K562 (cell line): ENCODE measurements around the gene YTHDC1. TPM values are rescaled to one million over a fixed set of nuclear protein-coding genes. Genes with fewer than 3 reads are reported as not detected.
A peak's percentile ranks its signal among the peaks of the same experiment; 100 is the strongest.

Experiments
- CTBP1 ChIP-seq: fragments of 450-650 bp; IDR thresholded peaks from 2 replicates; pipeline ENCODE4 v1.6.1; 2016; ENCODE audit warnings: borderline replicate concordance
- E2F3 ChIP-seq: fragments of 250-450 bp; sonication (Bioruptor Pico); IDR thresholded peaks from 2 replicates; pipeline ENCODE4 v1.4.0; 2020; ENCODE audit warnings: mild to moderate bottlenecking
- ERF ChIP-seq: fragments of 450-650 bp; formaldehyde crosslinking; IDR thresholded peaks from 2 replicates; pipeline ENCODE4 v1.4.0; 2020; ENCODE audit warnings: mild to moderate bottlenecking, mixed read lengths
- IRF9 ChIP-seq: fragments of 450-650 bp; IDR thresholded peaks from 2 replicates; pipeline ENCODE4 v1.6.1; 2016; ENCODE audit warnings: missing biosample characterization, missing genetic modification characterization
- KDM5B ChIP-seq: fragments of 200-600 bp; sonication (generic); IDR thresholded peaks from 2 replicates; pipeline ENCODE4 v1.6.1; 2012; ENCODE audit warnings: low read depth, mild to moderate bottlenecking, moderate library complexity, low read length, control low read depth, inconsistent platforms; ENCODE audit not compliant: insufficient replicate concordance
- POU5F1 ChIP-seq: fragments of 150-350 bp; IDR thresholded peaks from 2 replicates; pipeline ENCODE4 v1.6.1; 2014; ENCODE audit warnings: borderline replicate concordance, low read length, low read depth, mild to moderate bottlenecking; ENCODE audit not compliant: partially characterized antibody
- PTRF ChIP-seq: fragments of 450-650 bp; IDR thresholded peaks from 2 replicates; pipeline ENCODE4 v1.6.1; 2016; ENCODE audit warnings: mild to moderate bottlenecking, missing genetic modification characterization, missing compliant biosample characterization
- STAT5B ChIP-seq: fragments of 250-450 bp; sonication (Bioruptor Pico); IDR thresholded peaks from 2 replicates; pipeline ENCODE4 v1.8.0; 2021; ENCODE audit warnings: mild to moderate bottlenecking, inconsistent platforms
- TCF15 ChIP-seq: fragments of 250-450 bp; sonication (Bioruptor Pico); IDR thresholded peaks from 2 replicates; pipeline ENCODE4 v1.8.0; 2022; ENCODE audit warnings: moderate library complexity, mild to moderate bottlenecking, inconsistent platforms
- TEAD2 ChIP-seq: fragments of 450-650 bp; IDR thresholded peaks from 2 replicates; pipeline ENCODE4 v1.6.1; 2016; ENCODE audit warnings: missing genetic modification characterization, control low read depth, missing compliant biosample characterization
- ZBED1 ChIP-seq: IDR thresholded peaks from 2 replicates; pipeline ENCODE4 v1.6.1; 2014
- ZBTB26 ChIP-seq: fragments of 450-650 bp; formaldehyde crosslinking; IDR thresholded peaks from 2 replicates; pipeline ENCODE4 v1.4.0; 2022; ENCODE audit warnings: missing genetic modification characterization
- ZNF140 ChIP-seq: fragments of 250-450 bp; sonication (Bioruptor Pico); IDR thresholded peaks from 2 replicates; pipeline ENCODE4 v1.8.0; 2021; ENCODE audit warnings: moderate library complexity, mild to moderate bottlenecking, inconsistent platforms
- ZNF184 ChIP-seq: sonication (generic); formaldehyde crosslinking; IDR thresholded peaks from 2 replicates; pipeline ENCODE4 v1.5.0; 2020; ENCODE audit warnings: missing genetic modification reagents
- polyA plus RNA-seq, 8 experiments: library from polyadenylated mRNA; depleted of rRNA in 4 of 8; stranded (reverse) in 5 of 8; unstranded in 3 of 8; fragments of >200 nt; fragmentation: Nextera tagmentation in 2 of 8; fragmentation: Illumina TruSeq in 1 of 8; extraction: Ambion mirVana in 2 of 8; extraction: Trizol in 1 of 8; gene quantifications; 2 replicates each; pipeline versions ENCODE4 v1.2.1 to v1.2.3, GENCODE V29; 2011 to 2014; ENCODE audit warnings: inconsistent platforms in 1 of 8, missing spikeins in 1 of 8
- total RNA-seq, 7 experiments: library from RNA; depleted of rRNA in 6 of 7; stranded (reverse); fragments of >200 nt in 6 of 7; fragmentation: Illumina TruSeq in 2 of 7; extraction: Trizol in 2 of 7; gene quantifications; 2 replicates each; pipeline versions ENCODE4 v1.2.1 to v1.2.3, GENCODE V29; 2011 to 2021; ENCODE audit warnings: low replicate concordance in 1 of 7
- TF ChIP-seq, protein P1 (sequence below): sonication (generic); formaldehyde crosslinking; IDR thresholded peaks from 2 replicates; pipeline ENCODE4 v1.8.0; 2022; ENCODE audit warnings: mild to moderate bottlenecking, missing genetic modification reagents

The YTHDC1 gene
- total and polyA plus RNA-seq, 9 of the 15 experiments (the other 6 are each of a cell fraction or from before 2014, with no cell fraction given), result 9.8 to 65.4 (median 51.7) TPM

GRCh38 chr4:68264875-68265565 is 84.9 kb downstream of the YTHDC1 start (continued):
- no peak for TF ChIP-seq ZBTB26 (CRISPR knock-in tag)
- no peak for TF ChIP-seq POU5F1
- TF ChIP-seq E2F3, result no peak
- no peak for TF ChIP-seq ZBED1
- TF ChIP-seq KDM5B, result no peak
- TF ChIP-seq TCF15 (CRISPR knock-in tag), result no peak; the same call in 1 of the 2 replicates
- no peak for TF ChIP-seq TEAD2 (tag)
- no peak for TF ChIP-seq ZNF140 (CRISPR knock-in tag)
- no peak for TF ChIP-seq CTBP1
- TF ChIP-seq ERF (CRISPR knock-in tag), result no peak
- no peak for TF ChIP-seq STAT5B (CRISPR knock-in tag)
- TF ChIP-seq, protein P1, sequence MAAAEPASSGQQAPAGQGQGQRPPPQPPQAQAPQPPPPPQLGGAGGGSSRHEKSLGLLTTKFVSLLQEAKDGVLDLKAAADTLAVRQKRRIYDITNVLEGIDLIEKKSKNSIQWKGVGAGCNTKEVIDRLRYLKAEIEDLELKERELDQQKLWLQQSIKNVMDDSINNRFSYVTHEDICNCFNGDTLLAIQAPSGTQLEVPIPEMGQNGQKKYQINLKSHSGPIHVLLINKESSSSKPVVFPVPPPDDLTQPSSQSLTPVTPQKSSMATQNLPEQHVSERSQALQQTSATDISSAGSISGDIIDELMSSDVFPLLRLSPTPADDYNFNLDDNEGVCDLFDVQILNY, result no peak
- TF ChIP-seq PTRF (tag), result 0 out of 2 replicates have a peak, but pooled peaks have one; percentile 35
- TF ChIP-seq ZNF184 (CRISPR knock-in tag), result no peak
- peak; percentile 53; the same call in 1 of the 2 replicates for TF ChIP-seq IRF9 (tag)
